Hepatocyte (in vitro differentiated cells): ENCODE data around the gene XPO5. TPM values are rescaled to one million over a fixed set of nuclear protein-coding genes. Genes with fewer than 3 reads are reported as not detected.

Source experiments
- DNase-seq: peaks from one replicate; pipeline ENCODE4 v3.0.0-alpha.2; 2016; ENCODE audit warnings: low spot score
- H2AFZ ChIP-seq: fragments of 200-600 bp; sonication (generic); 2 replicates; pipeline ENCODE4 v1.6.0; 2016; ENCODE audit warnings: antibody characterized with exemption, mild to moderate bottlenecking
- H3K27ac ChIP-seq: fragments of 200-600 bp; sonication (generic); 2 replicates; pipeline ENCODE4 v1.5.1; 2016; ENCODE audit warnings: mild to moderate bottlenecking
- H3K27me3 ChIP-seq: fragments of 200-600 bp; sonication (generic); 2 replicates; pipeline ENCODE4 v1.6.1; 2016
- H3K36me3 ChIP-seq: fragments of 200-600 bp; sonication (generic); replicated peaks from 2 replicates; pipeline ENCODE4 v1.5.1; 2016; ENCODE audit warnings: low read depth; ENCODE audit not compliant: insufficient read depth
- H3K4me1 ChIP-seq: fragments of 200-600 bp; sonication (generic); 2 replicates; pipeline ENCODE4 v1.5.1; 2016; ENCODE audit warnings: mild to moderate bottlenecking, moderate library complexity; ENCODE audit not compliant: insufficient read depth
- H3K4me2 ChIP-seq: fragments of 200-600 bp; sonication (generic); 2 replicates; pipeline ENCODE4 v1.6.0; 2016
- H3K4me3 ChIP-seq: fragments of 200-600 bp; sonication (generic); 2 replicates; pipeline ENCODE4 v1.5.1; 2016; ENCODE audit warnings: mild to moderate bottlenecking
- H3K79me2 ChIP-seq: fragments of 200-600 bp; sonication (generic); 2 replicates; pipeline ENCODE4 v1.6.0; 2017; ENCODE audit warnings: mild to moderate bottlenecking
- H3K9me2 ChIP-seq: fragments of 200-600 bp; sonication (generic); replicated peaks from 2 replicates; pipeline ENCODE4 v1.6.0; 2017; ENCODE audit warnings: mild to moderate bottlenecking; ENCODE audit not compliant: insufficient read depth
- H3K9me3 ChIP-seq: fragments of 200-600 bp; sonication (generic); 2 replicates; pipeline ENCODE4 v1.5.1; 2016; ENCODE audit warnings: low read depth, mild to moderate bottlenecking
- H4K20me1 ChIP-seq: fragments of 200-600 bp; sonication (generic); 2 replicates; pipeline ENCODE4 v1.6.0; 2016; ENCODE audit warnings: mild to moderate bottlenecking; ENCODE audit not compliant: insufficient read depth, poor library complexity, severe bottlenecking
- EZH2 ChIP-seq: fragments of 200-600 bp; sonication (generic); IDR thresholded peaks from 2 replicates; pipeline ENCODE4 v1.6.1; 2016; ENCODE audit warnings: antibody characterized with exemption, mild to moderate bottlenecking, borderline replicate concordance
- EZH2phosphoT487 ChIP-seq: fragments of 200-600 bp; sonication (generic); IDR thresholded peaks from one replicate; pipeline ENCODE4 v1.6.1; 2018; ENCODE audit warnings: antibody characterized with exemption, mild to moderate bottlenecking, low read depth, moderate library complexity; ENCODE audit not compliant: unreplicated experiment, severe bottlenecking
- WGBS: methylation state at CpG from one replicate; pipeline ENCODE4 v1.1.6; 2016; ENCODE audit warnings: low lambda C conversion rate; ENCODE audit errors: missing lambda C conversion rate; 5-methylcytosine and 5-hydroxymethylcytosine counted together
- polyA plus RNA-seq: library from polyadenylated mRNA; unstranded; fragments of >200 nt; fragmentation: Nextera tagmentation; extraction: Ambion mirVana; gene quantifications from 2 replicates; pipeline ENCODE4 v1.2.1, GENCODE V29; 2016
- total RNA-seq: library from RNA; depleted of rRNA; stranded (reverse); fragments of >200 nt; gene quantifications from 2 replicates; pipeline ENCODE4 v1.2.3, GENCODE V29; 2014
- TF ChIP-seq, protein P1 (sequence below): fragments of 200-600 bp; sonication (generic); IDR thresholded peaks from 2 replicates; pipeline ENCODE4 v1.5.1; 2016; ENCODE audit warnings: antibody characterized with exemption, mild to moderate bottlenecking; ENCODE audit not compliant: poor library complexity

XPO5 gene
- total and polyA plus RNA-seq, 2 experiments from 2014 or later: 16.2 to 23.4 TPM

DNA sequence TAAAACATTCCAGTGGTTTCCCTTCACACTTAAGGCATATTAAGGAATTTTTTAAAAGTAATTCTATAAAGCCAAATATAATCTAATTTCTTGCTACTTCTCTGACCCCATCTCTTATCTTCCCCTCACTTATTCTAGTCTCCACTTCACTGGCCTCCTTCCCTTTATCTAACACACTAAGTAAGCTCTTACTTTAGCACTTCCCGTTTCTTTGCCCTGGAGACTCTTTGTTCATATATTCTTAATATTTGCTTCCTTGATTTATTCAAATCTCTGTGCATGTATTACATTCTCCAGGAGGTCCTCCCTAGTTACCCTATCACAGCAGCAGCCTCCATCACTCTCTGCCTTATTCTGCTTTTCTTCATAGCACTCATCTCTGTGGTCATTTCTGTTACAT, 33.0 kb upstream of the XPO5 start:
- Histone ChIP-seq H3K9me3 (no peaks in the 10 kb centered on the region), H2AFZ (no peak overlapping the region), H3K4me1 (no peaks in the 10 kb centered on the region), H4K20me1 (no peaks in the 10 kb centered on the region), H3K27me3 (no peaks in the 10 kb centered on the region), H3K36me3 (no peaks in the 10 kb centered on the region), H3K4me2 (no peak overlapping the region), H3K79me2 (no peaks in the 10 kb centered on the region), H3K9me2 (no peaks in the 10 kb centered on the region), H3K4me3 (no peak overlapping the region), H3K27ac (no peak overlapping the region)
- DNase-seq: no peak
- TF ChIP-seq EZH2 (no peak), EZH2phosphoT487 (no peak)
- TF ChIP-seq, protein P1, sequence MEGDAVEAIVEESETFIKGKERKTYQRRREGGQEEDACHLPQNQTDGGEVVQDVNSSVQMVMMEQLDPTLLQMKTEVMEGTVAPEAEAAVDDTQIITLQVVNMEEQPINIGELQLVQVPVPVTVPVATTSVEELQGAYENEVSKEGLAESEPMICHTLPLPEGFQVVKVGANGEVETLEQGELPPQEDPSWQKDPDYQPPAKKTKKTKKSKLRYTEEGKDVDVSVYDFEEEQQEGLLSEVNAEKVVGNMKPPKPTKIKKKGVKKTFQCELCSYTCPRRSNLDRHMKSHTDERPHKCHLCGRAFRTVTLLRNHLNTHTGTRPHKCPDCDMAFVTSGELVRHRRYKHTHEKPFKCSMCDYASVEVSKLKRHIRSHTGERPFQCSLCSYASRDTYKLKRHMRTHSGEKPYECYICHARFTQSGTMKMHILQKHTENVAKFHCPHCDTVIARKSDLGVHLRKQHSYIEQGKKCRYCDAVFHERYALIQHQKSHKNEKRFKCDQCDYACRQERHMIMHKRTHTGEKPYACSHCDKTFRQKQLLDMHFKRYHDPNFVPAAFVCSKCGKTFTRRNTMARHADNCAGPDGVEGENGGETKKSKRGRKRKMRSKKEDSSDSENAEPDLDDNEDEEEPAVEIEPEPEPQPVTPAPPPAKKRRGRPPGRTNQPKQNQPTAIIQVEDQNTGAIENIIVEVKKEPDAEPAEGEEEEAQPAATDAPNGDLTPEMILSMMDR: no peak
- WGBS: 85% methylated on average over 1 of the region's 1 CpG

DNA sequence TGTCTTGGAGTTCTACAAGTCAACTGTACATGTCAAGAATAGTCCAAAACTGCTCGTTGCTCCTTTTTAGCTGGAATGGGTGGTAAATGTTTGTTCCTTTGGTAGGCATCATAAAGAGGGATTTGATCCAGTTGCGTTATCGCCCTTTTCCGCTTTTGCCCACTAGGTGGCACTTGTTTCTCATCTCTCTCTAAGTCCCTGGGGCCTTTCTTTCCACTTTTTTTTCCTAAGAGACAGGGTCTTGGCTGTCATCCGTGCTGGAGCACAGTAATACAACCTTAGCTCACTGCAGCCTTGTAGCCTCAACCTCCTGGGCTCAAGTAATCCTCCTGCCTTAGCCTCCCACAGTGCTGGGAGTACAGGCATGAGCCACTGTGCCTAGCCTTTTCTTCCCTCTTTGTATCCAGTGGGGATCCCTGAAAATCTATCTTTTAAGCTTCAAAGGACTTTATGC, 32.5 kb upstream of the XPO5 start:
- TF ChIP-seq, protein P1: peak; percentile 77
- TF ChIP-seq EZH2phosphoT487: no peak
- Histone ChIP-seq H3K9me3 (no peaks in the 10 kb centered on the region), H3K9me2 (no peaks in the 10 kb centered on the region), H3K27ac (no peak overlapping the region), H4K20me1 (no peaks in the 10 kb centered on the region), H3K4me2 (no peak overlapping the region), H3K27me3 (no peaks in the 10 kb centered on the region), H3K4me1 (no peaks in the 10 kb centered on the region), H3K79me2 (no peaks in the 10 kb centered on the region), H3K36me3 (no peaks in the 10 kb centered on the region), H3K4me3 (no peak overlapping the region), H2AFZ (no peak overlapping the region)
- 5% methylated on average over 5 of the region's 5 CpGs for WGBS
- DNase-seq: peak; percentile 87

- no peaks in the 10 kb centered on the region for H3K9me3 ChIP-seq
- no peaks in the 10 kb centered on the region for H3K4me1 ChIP-seq
- DNase-seq: no peak
- no peak overlapping the region for H3K27ac ChIP-seq
- no peaks in the 10 kb centered on the region for H3K79me2 ChIP-seq
- H3K27me3 ChIP-seq: no peaks in the 10 kb centered on the region
- TF ChIP-seq EZH2phosphoT487: no peak
- no peak for TF ChIP-seq EZH2
- TF ChIP-seq, protein P1: no peak
- no peak overlapping the region for H3K4me2 ChIP-seq
- no peak overlapping the region for H2AFZ ChIP-seq
- no peaks in the 10 kb centered on the region for H4K20me1 ChIP-seq
- 98% methylated on average over 2 of the region's 2 CpGs for WGBS
- H3K4me3 ChIP-seq: no peak overlapping the region
- H3K9me2 ChIP-seq: no peaks in the 10 kb centered on the region
- H3K36me3 ChIP-seq: peaks cover 4% of the 10 kb centered on the region
These were observed 30.2 kb upstream of the XPO5 start for GRCh38 chr6:43606019-43606418.

- no peak for DNase-seq
- Histone ChIP-seq H3K27me3 (no peaks in the 10 kb centered on the region), H3K79me2 (no peaks in the 10 kb centered on the region), H3K9me3 (no peaks in the 10 kb centered on the region), H3K9me2 (no peaks in the 10 kb centered on the region), H2AFZ (no peak overlapping the region), H3K4me3 (no peak overlapping the region), H3K36me3 (peaks cover 4% of the 10 kb centered on the region), H4K20me1 (no peaks in the 10 kb centered on the region), H3K4me2 (no peak overlapping the region), H3K4me1 (no peaks in the 10 kb centered on the region), H3K27ac (no peak overlapping the region)
- WGBS: 93% methylated on average over 2 of the region's 2 CpGs
- TF ChIP-seq EZH2 (no peak), EZH2phosphoT487 (no peak)
- TF ChIP-seq, protein P1: no peak
These were observed 28.3 kb upstream of the XPO5 start for GRCh38 chr6:43604174-43604573.
